HepG2 (cell line): ENCODE results near the gene MRFAP1L1. TPM values are rescaled to one million over a fixed set of nuclear protein-coding genes. Genes with fewer than 3 reads are reported as not detected.

ENCODE experiments used
- ARNT2 ChIP-seq: sonication (generic); formaldehyde crosslinking; IDR thresholded peaks from 2 replicates; pipeline ENCODE4 v1.8.0; 2022; ENCODE audit warnings: mild to moderate bottlenecking, low read depth, missing genetic modification reagents, moderate library complexity
- BHLHE40 ChIP-seq: IDR thresholded peaks from 2 replicates; pipeline ENCODE4 v1.6.1; 2011; ENCODE audit warnings: low read length, improper control_type of control experiment
- CREM ChIP-seq, 2 experiments: sonication (generic) in 1 of 2; formaldehyde crosslinking in 1 of 2; IDR thresholded peaks; 2 replicates each; pipeline versions ENCODE4 v1.4.0 to v1.6.1; 2016 to 2020; ENCODE audit warnings: antibody characterized with exemption in 1 of 2, mild to moderate bottlenecking in 1 of 2, missing genetic modification reagents in 1 of 2
- HDAC2 ChIP-seq: sonication (generic); formaldehyde crosslinking; IDR thresholded peaks from 2 replicates; pipeline ENCODE4 v1.4.0; 2020; ENCODE audit warnings: missing genetic modification reagents
- HIVEP1 ChIP-seq: sonication (generic); formaldehyde crosslinking; IDR thresholded peaks from 2 replicates; pipeline ENCODE4 v1.4.0; 2020; ENCODE audit warnings: mild to moderate bottlenecking, missing genetic modification reagents
- HOXA5 ChIP-seq: sonication (generic); formaldehyde crosslinking; IDR thresholded peaks from 2 replicates; pipeline ENCODE4 v1.4.0; 2020; ENCODE audit warnings: missing genetic modification reagents
- MAZ ChIP-seq, 2 experiments: sonication (generic) in 1 of 2; formaldehyde crosslinking in 1 of 2; IDR thresholded peaks; 2 replicates each; pipeline versions ENCODE4 v1.5.0 to v1.6.1; 2012 to 2020; ENCODE audit warnings: low read depth in 2 of 2, mild to moderate bottlenecking in 2 of 2, borderline replicate concordance in 1 of 2, improper control_type of control experiment in 1 of 2, low read length in 1 of 2, missing genetic modification reagents in 1 of 2, moderate library complexity in 1 of 2
- MED1 ChIP-seq: sonication (generic); formaldehyde crosslinking; IDR thresholded peaks from 2 replicates; pipeline ENCODE4 v1.4.0; 2020; ENCODE audit warnings: missing genetic modification reagents
- NCOA1 ChIP-seq: sonication (generic); formaldehyde crosslinking; IDR thresholded peaks from 2 replicates; pipeline ENCODE4 v1.9.0; 2021; ENCODE audit warnings: missing genetic modification reagents
- PHF8 ChIP-seq: sonication (generic); formaldehyde crosslinking; IDR thresholded peaks from 2 replicates; pipeline ENCODE4 v1.5.0; 2020; ENCODE audit warnings: missing genetic modification reagents
- RBM22 ChIP-seq: fragments of 200-400 bp; formaldehyde crosslinking; optimal IDR thresholded peaks from 2 replicates; pipeline ENCODE3; 2017; ENCODE audit warnings: mild to moderate bottlenecking, low read length, moderate library complexity
- RXRA ChIP-seq: sonication (generic); formaldehyde crosslinking; IDR thresholded peaks from 2 replicates; pipeline ENCODE4 v1.5.1; 2020; ENCODE audit warnings: missing genetic modification reagents
- SALL1 ChIP-seq: sonication (generic); formaldehyde crosslinking; IDR thresholded peaks from 2 replicates; pipeline ENCODE4 v1.8.0; 2022; ENCODE audit warnings: mild to moderate bottlenecking, missing genetic modification reagents
- SAP130 ChIP-seq: IDR thresholded peaks from 2 replicates; pipeline ENCODE4 v1.6.1; 2016; ENCODE audit warnings: low read depth
- SMC3 ChIP-seq: IDR thresholded peaks from 2 replicates; pipeline ENCODE4 v1.6.1; 2011; ENCODE audit warnings: low read length, improper control_type of control experiment
- TOPORS ChIP-seq: sonication (generic); formaldehyde crosslinking; IDR thresholded peaks from 2 replicates; pipeline ENCODE4 v1.8.0; 2023; ENCODE audit warnings: mild to moderate bottlenecking, missing genetic modification reagents
- ZFX ChIP-seq: sonication (generic); formaldehyde crosslinking; IDR thresholded peaks from 2 replicates; pipeline ENCODE4 v1.4.0; 2020; ENCODE audit warnings: mild to moderate bottlenecking, low read depth, missing genetic modification reagents, moderate library complexity
- ZNF788 ChIP-seq: sonication (generic); formaldehyde crosslinking; IDR thresholded peaks from 2 replicates; pipeline ENCODE4 v1.5.0; 2020; ENCODE audit warnings: mild to moderate bottlenecking, missing genetic modification reagents, borderline replicate concordance
- polyA plus RNA-seq, 8 experiments: library from polyadenylated mRNA; depleted of rRNA in 3 of 8; stranded (reverse) in 7 of 8; unstranded in 1 of 8; fragments of >200 nt; fragmentation: Illumina TruSeq in 4 of 8; extraction: Trizol in 4 of 8; gene quantifications; 2 replicates each; pipeline versions ENCODE4 v1.2.1 to v1.2.3, GENCODE V29; 2011 to 2016; ENCODE audit warnings: low read depth in 4 of 8, missing spikeins in 1 of 8, mixed read lengths in 1 of 8; ENCODE audit not compliant: insufficient read depth in 1 of 8
- total RNA-seq, 5 experiments: library from RNA; depleted of rRNA; stranded (reverse); fragments of >200 nt; fragmentation: Illumina TruSeq; extraction: Trizol; gene quantifications; 2 replicates each; pipeline ENCODE4 v1.2.3, GENCODE V29; 2016; ENCODE audit warnings: low read depth in 1 of 5
- TF ChIP-seq, protein P1 (sequence below), 2 experiments: sonication (generic) in 1 of 2; formaldehyde crosslinking in 1 of 2; IDR thresholded peaks; 2 replicates each; pipeline versions ENCODE4 v1.4.0 to v1.6.1; 2018 to 2020; ENCODE audit warnings: missing genetic modification reagents in 2 of 2, borderline replicate concordance in 1 of 2, low read depth in 1 of 2, mild to moderate bottlenecking in 1 of 2, missing biosample characterization in 1 of 2
- TF ChIP-seq, protein P2 (sequence below): sonication (generic); formaldehyde crosslinking; IDR thresholded peaks from 2 replicates; pipeline ENCODE4 v1.5.1; 2020; ENCODE audit warnings: missing genetic modification reagents, mild to moderate bottlenecking, borderline replicate concordance
- TF ChIP-seq, protein P3 (sequence below): IDR thresholded peaks from 2 replicates; pipeline ENCODE4 v1.6.1; 2016; ENCODE audit warnings: low read depth, borderline replicate concordance
- TF ChIP-seq, protein P4 (sequence below): fragments of 450-650 bp; IDR thresholded peaks from 2 replicates; pipeline ENCODE4 v1.6.1; 2016
- TF ChIP-seq, protein P5 (sequence below): sonication (generic); formaldehyde crosslinking; IDR thresholded peaks from 2 replicates; pipeline ENCODE4 v1.8.1; 2023; ENCODE audit warnings: mild to moderate bottlenecking, moderate library complexity, missing genetic modification reagents

MRFAP1L1 gene
- total and polyA plus RNA-seq, 2 of the 13 experiments (the other 11 are each of a cell fraction or from before 2014, with no cell fraction given) = 44.8 to 76.6 TPM

DNA sequence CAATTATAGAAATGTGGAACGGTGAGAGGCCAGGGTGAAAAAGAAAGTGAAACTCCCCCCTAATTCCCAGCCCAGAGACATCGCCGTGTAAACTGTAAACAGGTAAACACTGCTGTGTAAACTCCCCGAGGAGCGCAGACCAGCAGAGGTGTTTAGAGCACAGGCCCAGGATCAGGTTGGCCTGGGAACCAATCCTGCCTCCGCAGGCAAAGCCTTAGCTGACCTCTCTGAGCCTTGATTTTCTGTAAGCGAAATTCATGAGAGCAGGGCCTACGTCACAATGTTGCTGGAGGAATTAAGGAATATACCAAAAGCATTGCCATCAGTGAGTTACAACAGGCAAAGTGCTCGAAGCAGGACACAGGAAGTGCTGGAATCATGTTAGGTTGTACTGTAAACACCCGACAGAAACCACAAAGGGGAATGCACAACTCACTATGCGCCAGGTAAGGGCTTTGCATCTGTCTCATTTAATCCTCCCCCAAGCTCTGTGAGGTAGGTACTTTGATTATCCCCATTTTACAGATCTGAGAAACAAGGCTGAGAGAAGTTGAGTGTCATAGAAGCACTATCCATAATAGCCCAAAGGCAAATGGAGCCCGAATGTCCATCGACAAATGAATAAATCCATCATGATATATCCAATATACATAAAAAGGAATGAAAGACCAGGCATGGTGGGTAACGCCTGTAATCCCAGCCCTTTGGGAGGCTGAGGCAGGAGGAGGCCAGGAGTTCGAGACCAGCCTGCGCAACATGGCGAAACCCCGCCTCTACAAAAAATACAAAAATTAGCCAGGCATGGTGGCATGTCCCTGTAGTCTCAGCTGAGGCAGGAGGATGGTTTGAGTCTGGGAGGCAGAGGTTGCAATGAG is 42.2 kb upstream of the MRFAP1L1 start (continued):
- TF ChIP-seq ARNT2 = 0 out of 2 replicates have a peak, but pooled peaks have one; percentile 18
- TF ChIP-seq, protein P1, sequence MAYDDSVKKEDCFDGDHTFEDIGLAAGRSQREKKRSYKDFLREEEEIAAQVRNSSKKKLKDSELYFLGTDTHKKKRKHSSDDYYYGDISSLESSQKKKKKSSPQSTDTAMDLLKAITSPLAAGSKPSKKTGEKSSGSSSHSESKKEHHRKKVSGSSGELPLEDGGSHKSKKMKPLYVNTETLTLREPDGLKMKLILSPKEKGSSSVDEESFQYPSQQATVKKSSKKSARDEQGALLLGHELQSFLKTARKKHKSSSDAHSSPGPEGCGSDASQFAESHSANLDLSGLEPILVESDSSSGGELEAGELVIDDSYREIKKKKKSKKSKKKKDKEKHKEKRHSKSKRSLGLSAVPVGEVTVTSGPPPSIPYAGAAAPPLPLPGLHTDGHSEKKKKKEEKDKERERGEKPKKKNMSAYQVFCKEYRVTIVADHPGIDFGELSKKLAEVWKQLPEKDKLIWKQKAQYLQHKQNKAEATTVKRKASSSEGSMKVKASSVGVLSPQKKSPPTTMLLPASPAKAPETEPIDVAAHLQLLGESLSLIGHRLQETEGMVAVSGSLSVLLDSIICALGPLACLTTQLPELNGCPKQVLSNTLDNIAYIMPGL (CRISPR knock-in tag; IDR thresholded peaks at IDR 0.05; ENCODE audit: borderline replicate concordance in 1 of 2, low read depth in 1 of 2) = no peak
- no peak for TF ChIP-seq SMC3
- TF ChIP-seq, protein P2, sequence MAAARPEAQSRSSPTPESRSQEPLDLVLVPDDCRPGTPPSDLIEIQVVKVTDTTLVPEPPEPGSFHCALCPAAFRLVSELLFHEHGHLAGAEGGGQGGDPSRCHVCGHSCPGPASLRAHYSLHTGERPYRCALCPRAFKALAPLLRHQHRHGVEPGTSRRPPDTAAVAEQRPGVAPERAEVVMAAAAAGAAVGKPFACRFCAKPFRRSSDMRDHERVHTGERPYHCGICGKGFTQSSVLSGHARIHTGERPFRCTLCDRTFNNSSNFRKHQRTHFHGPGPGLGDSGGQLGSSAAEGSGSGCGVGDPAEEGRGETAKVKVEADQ (CRISPR knock-in tag) = peak; percentile 100
- no peak for TF ChIP-seq RBM22
- TF ChIP-seq SALL1 (CRISPR knock-in tag) = peak; percentile 69
- no peak for TF ChIP-seq HOXA5 (CRISPR knock-in tag)
- TF ChIP-seq TOPORS (CRISPR knock-in tag) = no peak
- 0 out of 2 replicates have a peak, but pooled peaks have one; percentile 5 for TF ChIP-seq PHF8
- TF ChIP-seq, protein P3, sequence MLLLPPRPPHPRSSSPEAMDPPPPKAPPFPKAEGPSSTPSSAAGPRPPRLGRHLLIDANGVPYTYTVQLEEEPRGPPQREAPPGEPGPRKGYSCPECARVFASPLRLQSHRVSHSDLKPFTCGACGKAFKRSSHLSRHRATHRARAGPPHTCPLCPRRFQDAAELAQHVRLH (CRISPR knock-in tag) = no peak
- TF ChIP-seq ZNF788 (CRISPR knock-in tag) = peak; percentile 54; the same call in 1 of the 2 replicates
- no peak for TF ChIP-seq HDAC2 (CRISPR knock-in tag)
- TF ChIP-seq HIVEP1 = no peak
- TF ChIP-seq, protein P4, sequence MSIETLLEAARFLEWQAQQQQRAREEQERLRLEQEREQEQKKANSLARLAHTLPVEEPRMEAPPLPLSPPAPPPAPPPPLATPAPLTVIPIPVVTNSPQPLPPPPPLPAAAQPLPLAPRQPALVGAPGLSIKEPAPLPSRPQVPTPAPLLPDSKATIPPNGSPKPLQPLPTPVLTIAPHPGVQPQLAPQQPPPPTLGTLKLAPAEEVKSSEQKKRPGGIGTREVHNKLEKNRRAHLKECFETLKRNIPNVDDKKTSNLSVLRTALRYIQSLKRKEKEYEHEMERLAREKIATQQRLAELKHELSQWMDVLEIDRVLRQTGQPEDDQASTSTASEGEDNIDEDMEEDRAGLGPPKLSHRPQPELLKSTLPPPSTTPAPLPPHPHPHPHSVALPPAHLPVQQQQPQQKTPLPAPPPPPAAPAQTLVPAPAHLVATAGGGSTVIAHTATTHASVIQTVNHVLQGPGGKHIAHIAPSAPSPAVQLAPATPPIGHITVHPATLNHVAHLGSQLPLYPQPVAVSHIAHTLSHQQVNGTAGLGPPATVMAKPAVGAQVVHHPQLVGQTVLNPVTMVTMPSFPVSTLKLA = no peak
- TF ChIP-seq NCOA1 (CRISPR knock-in tag) = no peak
- peak; percentile 42; the same call in 1 of the 2 replicates for TF ChIP-seq CREM (IDR thresholded peaks at IDR 0.05)
- TF ChIP-seq CREM (CRISPR knock-in tag; IDR thresholded peaks at IDR 0.05) = no peak
- peak; percentile 72 for TF ChIP-seq SAP130 (CRISPR knock-in tag)
- TF ChIP-seq RXRA = peak; percentile 25; the same call in 1 of the 2 replicates
- no peak for TF ChIP-seq MAZ (IDR thresholded peaks at IDR 0.05; ENCODE audit: borderline replicate concordance, low read depth, low read length)
- TF ChIP-seq MAZ (CRISPR knock-in tag; IDR thresholded peaks at IDR 0.05; ENCODE audit: low read depth) = 0 out of 2 replicates have a peak, but pooled peaks have one; percentile 30
- TF ChIP-seq MED1 (CRISPR knock-in tag) = peak; percentile 44
- peak; percentile 21; the same call in 1 of the 2 replicates for TF ChIP-seq ZFX (CRISPR knock-in tag)
- TF ChIP-seq BHLHE40 = peak; percentile 47; the same call in 1 of the 2 replicates
- TF ChIP-seq, protein P5, sequence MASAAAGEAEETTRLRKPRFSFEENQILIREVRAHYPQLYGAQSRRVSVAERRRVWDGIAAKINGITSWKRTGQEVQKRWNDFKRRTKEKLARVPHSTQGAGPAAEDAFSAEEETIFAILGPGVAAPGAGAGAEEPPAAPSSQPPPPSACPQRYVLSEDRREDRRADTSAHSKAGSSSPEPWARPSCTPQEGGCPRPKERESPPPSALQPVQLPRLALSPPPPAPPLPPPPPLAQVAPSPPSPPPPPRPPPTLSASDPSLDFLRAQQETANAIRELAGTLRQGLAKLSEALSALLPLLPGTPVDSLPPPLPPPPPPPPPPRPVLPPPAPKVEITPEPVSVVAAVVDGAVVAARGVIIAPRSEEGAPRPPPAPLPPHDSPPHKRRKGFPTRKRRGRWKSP (CRISPR knock-in tag) = 0 out of 2 replicates have a peak, but pooled peaks have one; percentile 22
